RWPE1 (cell line): ENCODE data around the gene PHACTR3.

Experiments
- CTCF ChIA-PET: fragments of 350-600 bp; sonication (Branson Sonifier 250); formaldehyde crosslinking; extraction: SDS; loops from one replicate; lab custom pipeline; 2021; lab: Yijun Ruan, JAX
- POLR2A ChIA-PET: fragments of 400-600 bp; formaldehyde crosslinking; extraction: SDS; loops from one replicate; lab custom pipeline; 2020; ENCODE audit warnings: antibody characterized with exemption; ENCODE audit not compliant: low non-redundant PET; lab: Yijun Ruan, JAX
- DNase-seq: peaks from one replicate; pipeline ENCODE4 v3.0.0; 2012; ENCODE audit warnings: low spot score
- H3K27ac ChIP-seq: fragments of 450-650 bp; 2 replicates; pipeline ENCODE4 v1.5.1; 2017
- TF ChIP-seq, protein P1 (sequence below): fragments of 450-650 bp; conservative IDR thresholded peaks from 2 replicates; pipeline ENCODE4 v1.5.1; 2017; ENCODE audit warnings: low read depth, mild to moderate bottlenecking

Gene PHACTR3

GRCh38 chr20:59604741-59605600 lies 631 bp downstream of the PHACTR3 start:
- ChIA-PET CTCF (no interaction called here), POLR2A (interaction anchor here (0.6 kb wide), 2 partner anchors 73 to 148 kb away, joined by 5 to 8 read pairs; no protein-coding TSS in a partner anchor)
- TF ChIP-seq, protein P1, sequence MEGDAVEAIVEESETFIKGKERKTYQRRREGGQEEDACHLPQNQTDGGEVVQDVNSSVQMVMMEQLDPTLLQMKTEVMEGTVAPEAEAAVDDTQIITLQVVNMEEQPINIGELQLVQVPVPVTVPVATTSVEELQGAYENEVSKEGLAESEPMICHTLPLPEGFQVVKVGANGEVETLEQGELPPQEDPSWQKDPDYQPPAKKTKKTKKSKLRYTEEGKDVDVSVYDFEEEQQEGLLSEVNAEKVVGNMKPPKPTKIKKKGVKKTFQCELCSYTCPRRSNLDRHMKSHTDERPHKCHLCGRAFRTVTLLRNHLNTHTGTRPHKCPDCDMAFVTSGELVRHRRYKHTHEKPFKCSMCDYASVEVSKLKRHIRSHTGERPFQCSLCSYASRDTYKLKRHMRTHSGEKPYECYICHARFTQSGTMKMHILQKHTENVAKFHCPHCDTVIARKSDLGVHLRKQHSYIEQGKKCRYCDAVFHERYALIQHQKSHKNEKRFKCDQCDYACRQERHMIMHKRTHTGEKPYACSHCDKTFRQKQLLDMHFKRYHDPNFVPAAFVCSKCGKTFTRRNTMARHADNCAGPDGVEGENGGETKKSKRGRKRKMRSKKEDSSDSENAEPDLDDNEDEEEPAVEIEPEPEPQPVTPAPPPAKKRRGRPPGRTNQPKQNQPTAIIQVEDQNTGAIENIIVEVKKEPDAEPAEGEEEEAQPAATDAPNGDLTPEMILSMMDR = no peak
- no peak for DNase-seq
- H3K27ac ChIP-seq = no peak overlapping the region

DNA sequence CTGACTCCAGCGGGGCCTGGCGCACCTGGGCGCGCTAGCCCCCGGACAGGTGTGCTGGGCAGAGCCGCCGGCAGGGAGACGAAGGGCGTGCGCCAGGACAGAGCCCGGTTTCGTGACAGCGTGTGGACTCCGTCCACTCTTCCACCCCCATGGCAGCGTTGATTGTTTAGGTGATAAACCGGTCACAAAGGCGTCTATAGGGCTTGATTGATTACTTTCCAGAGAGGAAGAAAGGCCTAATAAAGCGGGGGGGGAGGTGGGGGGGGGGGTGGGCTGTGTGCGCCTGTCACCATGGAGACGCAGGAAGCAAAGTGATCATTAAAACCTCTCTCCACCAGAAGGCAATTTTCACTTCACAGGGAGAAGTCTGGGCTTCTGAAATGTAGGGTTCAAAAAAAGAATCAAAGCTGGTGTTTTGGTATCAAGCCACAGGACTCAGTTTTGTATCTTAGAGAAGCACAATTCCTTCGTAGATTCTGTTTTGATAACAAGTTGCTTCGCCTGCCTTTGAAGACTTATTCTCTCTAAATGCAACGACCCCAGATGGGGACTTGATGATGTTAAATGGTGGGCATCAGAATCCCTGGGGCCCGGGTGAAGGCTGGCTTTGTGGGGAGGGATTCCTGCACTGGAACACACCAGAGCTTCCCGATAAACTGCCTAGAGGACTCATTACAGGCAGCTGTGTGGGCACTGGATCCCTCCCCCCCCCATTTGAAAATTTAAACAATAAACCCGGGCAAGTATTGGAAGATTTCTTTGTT lies 1.4 kb downstream of the PHACTR3 start:
- ChIA-PET CTCF (interaction anchor here (1.0 kb wide), 1 partner anchor 11 kb away, joined by 6 read pairs; no protein-coding TSS in a partner anchor), POLR2A (no interaction called here)
- no peak overlapping the region for H3K27ac ChIP-seq
- no peak for DNase-seq
- TF ChIP-seq, protein P1 = no peak

DNA sequence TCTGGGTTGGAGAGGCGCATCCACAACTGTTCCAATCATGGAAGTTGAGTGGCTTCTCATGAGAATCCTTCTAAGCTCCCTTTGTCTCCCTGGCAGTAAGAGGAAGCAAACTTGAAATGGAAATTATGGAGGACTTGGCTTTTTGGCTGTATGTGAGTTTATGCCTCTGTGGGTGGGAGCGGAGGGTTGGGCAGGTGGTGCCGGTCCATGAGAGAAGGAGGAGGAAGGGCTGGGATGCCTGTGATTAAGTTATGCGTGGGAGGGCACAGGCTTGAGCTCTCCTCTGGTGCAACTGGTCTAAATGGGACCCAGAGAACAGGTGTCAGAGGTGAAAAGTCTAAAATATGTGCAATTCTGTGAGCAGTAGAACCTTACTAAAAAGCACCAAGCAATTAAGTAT lies 2.2 kb downstream of the PHACTR3 start:
- ChIA-PET CTCF (interaction anchor here (1.0 kb wide), 1 partner anchor 10 kb away, joined by 6 read pairs; no protein-coding TSS in a partner anchor), POLR2A (no interaction called here)
- TF ChIP-seq, protein P1 = no peak
- no peak overlapping the region for H3K27ac ChIP-seq
- DNase-seq = no peak

DNA sequence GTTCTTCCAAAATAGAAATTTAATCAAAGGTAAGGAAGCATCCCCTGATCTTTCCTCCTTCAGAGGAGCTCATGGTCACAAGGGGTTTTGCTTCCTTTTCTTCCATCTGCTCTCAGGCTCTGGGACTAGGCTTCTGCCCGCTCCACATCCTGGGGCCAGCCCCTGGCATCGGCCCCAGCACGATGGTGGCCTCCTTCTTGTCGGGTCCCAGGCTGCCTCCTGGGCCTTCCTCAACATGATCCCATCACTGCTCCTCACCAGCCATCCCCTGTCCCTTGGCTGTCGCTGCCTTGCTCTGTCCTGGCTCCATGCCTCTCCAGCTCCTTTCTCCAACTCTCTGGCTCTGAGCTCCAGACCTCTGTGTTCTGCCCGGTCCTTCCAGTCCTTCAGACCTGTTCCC lies 4.1 kb downstream of the PHACTR3 start:
- CTCF ChIA-PET = interaction anchor here (0.7 to 3.1 kb wide), 4 partner anchors 9 to 143 kb away, joined by 3 to 9 read pairs (median 4); no protein-coding TSS in a partner anchor
- POLR2A ChIA-PET = no interaction called here
- no peak for DNase-seq
- H3K27ac ChIP-seq = no peak overlapping the region
- TF ChIP-seq, protein P1 = no peak

GRCh38 chr20:59608871-59609270 lies 4.5 kb downstream of the PHACTR3 start:
- ChIA-PET POLR2A (no interaction called here), CTCF (interaction anchor here (0.7 to 3.1 kb wide), 4 partner anchors 10 to 143 kb away, joined by 3 to 9 read pairs (median 6); no protein-coding TSS in a partner anchor)
- TF ChIP-seq, protein P1 = no peak
- H3K27ac ChIP-seq = no peak overlapping the region
- DNase-seq = no peak

DNA sequence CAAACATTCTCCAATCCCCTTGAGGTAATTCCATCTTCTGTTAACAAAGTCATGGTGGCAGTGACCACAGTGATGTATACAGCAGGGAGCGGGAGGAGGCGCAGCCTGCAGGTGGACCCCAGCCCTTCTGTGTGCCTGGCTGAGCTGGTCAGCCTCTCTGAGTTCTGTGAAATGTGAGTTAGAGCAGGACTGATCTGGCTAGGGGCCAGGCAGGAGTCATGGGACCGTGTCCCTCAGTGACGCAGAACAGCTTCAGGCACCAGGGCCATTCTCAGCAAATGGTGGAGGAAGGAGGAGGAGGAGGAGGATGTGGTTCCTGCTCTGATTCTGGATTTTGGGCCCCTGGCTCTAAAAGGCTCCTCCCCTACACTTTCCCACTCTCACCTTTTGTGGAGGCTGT lies 6.9 kb downstream of the PHACTR3 start:
- H3K27ac ChIP-seq = no peak overlapping the region
- ChIA-PET POLR2A (no interaction called here), CTCF (interaction anchor here (0.6 to 3.1 kb wide), 4 partner anchors 10 to 1184 kb away, joined by 4 to 9 read pairs (median 6); no protein-coding TSS in a partner anchor)
- TF ChIP-seq, protein P1 = no peak
- DNase-seq = no peak
